Loucy (cell line): ENCODE measurements around the gene CPNE2.

ENCODE experiments used
- H2AFZ ChIP-seq: fragments of 200-600 bp; sonication (generic); 2 replicates; pipeline ENCODE4 v1.6.0; 2016; ENCODE audit warnings: antibody characterized with exemption, mild to moderate bottlenecking, low read length, moderate library complexity
- H3F3A ChIP-seq: fragments of 200-600 bp; 2 replicates; pipeline ENCODE4 v1.6.0; 2016; ENCODE audit warnings: antibody characterized with exemption, low read depth, mild to moderate bottlenecking
- H3K27me3 ChIP-seq: fragments of 200-600 bp; sonication (generic); 2 replicates; pipeline ENCODE4 v1.6.1; 2014; ENCODE audit warnings: low read length, mild to moderate bottlenecking; ENCODE audit not compliant: insufficient read depth, poor library complexity, severe bottlenecking
- H3K36me3 ChIP-seq: fragments of 200-600 bp; sonication (generic); 2 replicates; pipeline ENCODE4 v1.6.1; 2016; ENCODE audit warnings: low read length; ENCODE audit not compliant: insufficient read depth
- H3K4me1 ChIP-seq: fragments of 200-600 bp; sonication (generic); 2 replicates; pipeline ENCODE4 v1.5.1; 2014; ENCODE audit warnings: low read length, mild to moderate bottlenecking; ENCODE audit not compliant: insufficient read depth, poor library complexity, severe bottlenecking
- H3K4me2 ChIP-seq: fragments of 200-600 bp; sonication (generic); 2 replicates; pipeline ENCODE4 v1.6.0; 2014; ENCODE audit warnings: antibody characterized with exemption, low read length, low read depth, mild to moderate bottlenecking; ENCODE audit not compliant: poor library complexity, severe bottlenecking
- H3K4me3 ChIP-seq: fragments of 200-600 bp; sonication (generic); 2 replicates; pipeline ENCODE4 v1.5.1; 2014; ENCODE audit warnings: low read length, mild to moderate bottlenecking, mixed read lengths; ENCODE audit not compliant: poor library complexity, severe bottlenecking
- H3K79me2 ChIP-seq: fragments of 200-600 bp; sonication (generic); 2 replicates; pipeline ENCODE4 v1.6.1; 2014; ENCODE audit warnings: low read length; ENCODE audit not compliant: insufficient read depth
- H3K9ac ChIP-seq: fragments of 200-600 bp; sonication (generic); 2 replicates; pipeline ENCODE4 v1.6.0; 2014; ENCODE audit warnings: mild to moderate bottlenecking, low read depth, low read length, moderate library complexity; ENCODE audit not compliant: poor library complexity, severe bottlenecking
- H3K9me2 ChIP-seq: fragments of 200-600 bp; sonication (generic); replicated peaks from 2 replicates; pipeline ENCODE4 v1.6.1; 2016; ENCODE audit warnings: low read depth, low read length, mixed read lengths
- H3K9me3 ChIP-seq: fragments of 200-600 bp; sonication (generic); 2 replicates; pipeline ENCODE4 v1.6.1; 2014; ENCODE audit warnings: mild to moderate bottlenecking, antibody characterized with exemption, low read length, low read depth; ENCODE audit not compliant: insufficient read depth
- H4K20me1 ChIP-seq: fragments of 200-600 bp; sonication (generic); 2 replicates; pipeline ENCODE4 v1.6.0; 2014; ENCODE audit warnings: antibody characterized with exemption, low read length, mild to moderate bottlenecking; ENCODE audit not compliant: insufficient read depth, poor library complexity, severe bottlenecking
- CTCF ChIP-seq: fragments of 200-600 bp; sonication (generic); conservative IDR thresholded peaks from 2 replicates; pipeline ENCODE4 v1.5.1; 2014; ENCODE audit warnings: mild to moderate bottlenecking, antibody characterized with exemption, low read length
- EZH2phosphoT487 ChIP-seq: fragments of 200-600 bp; IDR thresholded peaks from 2 replicates; pipeline ENCODE4 v1.6.1; 2018; ENCODE audit warnings: antibody characterized with exemption, mild to moderate bottlenecking, moderate library complexity, borderline replicate concordance

The CPNE2 gene

DNA sequence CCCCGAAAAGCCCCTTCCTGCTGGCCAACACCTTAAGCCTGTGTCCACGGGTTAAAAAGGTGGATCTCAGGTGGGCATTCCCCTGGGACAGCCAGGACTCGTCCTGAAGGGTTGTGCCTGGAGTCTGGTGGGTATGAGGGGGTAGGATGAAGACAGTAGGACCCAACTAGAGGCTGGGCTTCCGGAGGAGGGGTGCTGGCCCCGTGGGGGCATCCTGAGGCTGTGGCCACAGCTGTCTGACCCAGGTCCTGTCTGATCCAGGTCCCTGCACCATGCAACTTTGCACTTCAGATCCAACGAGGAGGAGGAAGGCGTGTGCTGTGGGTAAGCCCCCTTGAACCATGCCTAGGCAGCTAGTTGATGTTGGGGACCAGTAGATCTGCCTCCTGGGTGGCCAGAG lies 37.6 kb upstream of the CPNE2 start:
- Histone ChIP-seq H4K20me1 (no peaks in the 10 kb centered on the region), H3K27me3 (no peaks in the 10 kb centered on the region), H3K79me2 (no peaks in the 10 kb centered on the region), H3K9me2 (no peaks in the 10 kb centered on the region), H3K4me3 (no peak overlapping the region), H3K4me2 (no peak overlapping the region), H2AFZ (no peak overlapping the region), H3F3A (no peaks in the 10 kb centered on the region), H3K36me3 (peaks cover 68% of the 10 kb centered on the region; the same call in 1 of the 2 replicates), H3K9ac (no peak overlapping the region), H3K9me3 (no peaks in the 10 kb centered on the region), H3K4me1 (no peaks in the 10 kb centered on the region)
- TF ChIP-seq CTCF (no peak), EZH2phosphoT487 (no peak)

- H2AFZ ChIP-seq: no peak overlapping the region
- H3K4me2 ChIP-seq: no peak overlapping the region
- TF ChIP-seq EZH2phosphoT487 (no peak), CTCF (no peak)
- no peaks in the 10 kb centered on the region for H3K4me1 ChIP-seq
- H3F3A ChIP-seq: no peaks in the 10 kb centered on the region
- no peaks in the 10 kb centered on the region for H3K27me3 ChIP-seq
- H3K9ac ChIP-seq: no peak overlapping the region
- H3K9me2 ChIP-seq: no peaks in the 10 kb centered on the region
- H3K36me3 ChIP-seq: peaks cover 74% of the 10 kb centered on the region; the same call in 1 of the 2 replicates
- no peaks in the 10 kb centered on the region for H4K20me1 ChIP-seq
- no peaks in the 10 kb centered on the region for H3K9me3 ChIP-seq
- H3K79me2 ChIP-seq: no peaks in the 10 kb centered on the region
- H3K4me3 ChIP-seq: no peak overlapping the region
Observed at GRCh38 chr16:57055671-57056070, 36.7 kb upstream of the CPNE2 start.

DNA sequence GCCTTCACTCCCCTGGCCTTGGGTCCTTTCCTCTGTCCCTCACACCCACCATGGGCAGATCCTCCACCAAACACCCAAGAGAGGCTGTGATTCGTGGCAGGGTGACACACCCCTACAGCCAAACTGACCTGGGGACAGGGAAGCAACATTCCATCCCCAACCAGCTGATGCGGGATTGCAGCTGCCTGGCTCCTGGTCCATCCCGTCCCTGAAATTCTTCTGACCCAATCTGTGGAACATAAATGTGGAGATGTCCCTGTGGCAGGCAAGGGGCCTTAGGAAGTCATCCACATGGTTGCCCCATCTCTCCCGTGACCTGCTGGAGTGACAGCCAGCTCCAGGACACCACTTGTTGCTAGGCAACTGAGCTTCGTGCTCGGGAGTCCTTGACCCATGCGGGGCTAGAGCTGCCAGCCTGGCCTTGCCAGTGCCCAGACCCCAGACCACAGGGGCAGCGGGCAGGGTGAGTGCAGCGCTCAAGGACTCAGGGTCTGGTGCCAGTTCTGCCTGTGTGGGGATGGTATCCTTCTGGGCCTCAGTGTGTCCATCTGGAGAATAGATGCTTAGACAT lies 34.0 kb upstream of the CPNE2 start:
- Histone ChIP-seq H2AFZ (no peak overlapping the region), H3K9me3 (no peaks in the 10 kb centered on the region), H3K4me3 (no peak overlapping the region), H3K27me3 (no peaks in the 10 kb centered on the region), H3K4me1 (no peaks in the 10 kb centered on the region), H3K9me2 (no peaks in the 10 kb centered on the region), H4K20me1 (no peaks in the 10 kb centered on the region), H3F3A (peaks cover 6% of the 10 kb centered on the region; the same call in 1 of the 2 replicates), H3K36me3 (peaks cover 68% of the 10 kb centered on the region; the same call in 1 of the 2 replicates), H3K4me2 (no peak overlapping the region), H3K9ac (no peak overlapping the region), H3K79me2 (no peaks in the 10 kb centered on the region)
- TF ChIP-seq EZH2phosphoT487: no peak
- TF ChIP-seq CTCF: no peak
